HEK293 (cell line): ENCODE data around the gene SCN10A.

ENCODE experiments used
- CTCF ChIA-PET: fragments of 350-600 bp; formaldehyde crosslinking; extraction: SDS; loops from one replicate; lab custom pipeline; 2021; ENCODE audit warnings: antibody characterized with exemption; lab: Yijun Ruan, JAX
- POLR2A ChIA-PET: fragments of 300-600 bp; formaldehyde crosslinking; extraction: SDS; loops from one replicate; lab custom pipeline; 2020; ENCODE audit warnings: antibody characterized with exemption, inconsistent platforms; lab: Yijun Ruan, JAX
- H3K27ac ChIP-seq: fragments of 200-500 bp; sonication (Bioruptor generic); 2 replicates; pipeline ENCODE4 v1.5.1; 2014; ENCODE audit warnings: low read depth, low read length, control low read depth, inconsistent platforms; ENCODE audit errors: extremely low read depth
- H3K36me3 ChIP-seq, 2 experiments: fragments of 200-500 bp in 1 of 2; sonication (Bioruptor generic) in 1 of 2; 1 replicate in 1 of 2; 2 replicates in 1 of 2; pipeline ENCODE4 v1.5.1; 2014 to 2017; ENCODE audit warnings: inconsistent platforms in 2 of 2, low read length in 2 of 2; ENCODE audit not compliant: control insufficient read depth in 2 of 2, insufficient read depth in 1 of 2
- H3K4me1 ChIP-seq: fragments of 200-500 bp; sonication (Bioruptor generic); 2 replicates; pipeline ENCODE4 v1.5.1; 2014; ENCODE audit warnings: mild to moderate bottlenecking, low read length, inconsistent platforms; ENCODE audit not compliant: control insufficient read depth, insufficient read depth
- H3K4me3 ChIP-seq: 2 replicates; pipeline ENCODE4 v1.5.1; 2011; ENCODE audit warnings: low read depth, mild to moderate bottlenecking, control low read depth, low read length, moderate library complexity
- H3K9me3 ChIP-seq: fragments of 200-500 bp; sonication (Bioruptor generic); 2 replicates; pipeline ENCODE4 v1.5.1; 2014; ENCODE audit warnings: low read depth, low read length, inconsistent platforms; ENCODE audit not compliant: control insufficient read depth, insufficient read depth
- ELK4 ChIP-seq: IDR thresholded peaks from 2 replicates; pipeline ENCODE4 v1.6.1; 2011; ENCODE audit warnings: mild to moderate bottlenecking, low read depth, low read length, borderline replicate concordance
- HOXD13 ChIP-seq: sonication (generic); formaldehyde crosslinking; IDR thresholded peaks from 2 replicates; pipeline ENCODE4 v1.8.0; 2022; ENCODE audit warnings: missing genetic modification reagents, borderline replicate concordance
- KLF1 ChIP-seq: fragments of 450-650 bp; formaldehyde crosslinking; IDR thresholded peaks from 2 replicates; pipeline ENCODE4 v1.5.1; 2016; ENCODE audit warnings: missing biosample characterization, missing genetic modification characterization
- MYNN ChIP-seq: fragments of 450-650 bp; formaldehyde crosslinking; IDR thresholded peaks from 2 replicates; pipeline ENCODE4 v1.5.1; 2016; ENCODE audit warnings: missing biosample characterization, missing genetic modification characterization, borderline replicate concordance
- SETDB1 ChIP-seq: IDR thresholded peaks from one replicate; pipeline ENCODE4 v1.6.1; 2017; ENCODE audit warnings: mild to moderate bottlenecking, low read length, moderate library complexity, mixed read lengths; ENCODE audit not compliant: insufficient read length
- TCF7L2 ChIP-seq: IDR thresholded peaks from 2 replicates; pipeline ENCODE4 v1.6.1; 2011; ENCODE audit warnings: low read depth, mild to moderate bottlenecking, inconsistent platforms, low read length, moderate library complexity, borderline replicate concordance
- ZBTB44 ChIP-seq: fragments of 450-650 bp; IDR thresholded peaks from 2 replicates; pipeline ENCODE4 v1.5.1; 2018; ENCODE audit warnings: missing biosample characterization, mild to moderate bottlenecking, missing genetic modification characterization
- ZBTB8A ChIP-seq: fragments of 450-650 bp; formaldehyde crosslinking; IDR thresholded peaks from 2 replicates; pipeline ENCODE4 v1.5.1; 2016; ENCODE audit warnings: missing biosample characterization, missing genetic modification characterization
- ZNF112 ChIP-seq: fragments of 450-650 bp; formaldehyde crosslinking; IDR thresholded peaks from 2 replicates; pipeline ENCODE4 v1.5.0; 2017; ENCODE audit warnings: missing biosample characterization, missing genetic modification characterization
- ZNF169 ChIP-seq: fragments of 450-650 bp; formaldehyde crosslinking; IDR thresholded peaks from 2 replicates; pipeline ENCODE4 v1.5.1; 2016; ENCODE audit warnings: missing biosample characterization, missing genetic modification characterization
- ZNF174 ChIP-seq: fragments of 450-650 bp; formaldehyde crosslinking; IDR thresholded peaks from 2 replicates; pipeline ENCODE4 v1.5.0; 2017; ENCODE audit warnings: missing biosample characterization, mild to moderate bottlenecking, missing genetic modification characterization
- ZNF184 ChIP-seq: fragments of 450-650 bp; IDR thresholded peaks from 2 replicates; pipeline ENCODE4 v1.5.1; 2018; ENCODE audit warnings: missing biosample characterization, mild to moderate bottlenecking, missing genetic modification characterization
- ZNF214 ChIP-seq: fragments of 450-650 bp; formaldehyde crosslinking; IDR thresholded peaks from 2 replicates; pipeline ENCODE4 v1.5.1; 2017; ENCODE audit warnings: missing biosample characterization, mild to moderate bottlenecking, missing genetic modification characterization, borderline replicate concordance
- ZNF221 ChIP-seq: fragments of 450-650 bp; formaldehyde crosslinking; IDR thresholded peaks from 2 replicates; pipeline ENCODE4 v1.5.1; 2017; ENCODE audit warnings: missing biosample characterization, missing genetic modification characterization, borderline replicate concordance
- ZNF223 ChIP-seq: fragments of 450-650 bp; formaldehyde crosslinking; IDR thresholded peaks from 2 replicates; pipeline ENCODE4 v1.5.1; 2016; ENCODE audit warnings: missing biosample characterization, missing genetic modification characterization
- ZNF239 ChIP-seq: fragments of 450-650 bp; formaldehyde crosslinking; IDR thresholded peaks from 2 replicates; pipeline ENCODE4 v1.5.1; 2016; ENCODE audit warnings: missing biosample characterization, missing genetic modification characterization
- ZNF26 ChIP-seq: fragments of 450-650 bp; formaldehyde crosslinking; IDR thresholded peaks from 2 replicates; pipeline ENCODE4 v1.5.1; 2016; ENCODE audit warnings: missing biosample characterization, missing genetic modification characterization
- ZNF266 ChIP-seq: fragments of 450-650 bp; formaldehyde crosslinking; IDR thresholded peaks from 2 replicates; pipeline ENCODE4 v1.5.1; 2016; ENCODE audit warnings: missing biosample characterization, missing genetic modification characterization, low read depth
- ZNF394 ChIP-seq: fragments of 450-650 bp; formaldehyde crosslinking; IDR thresholded peaks from 2 replicates; pipeline ENCODE4 v1.5.1; 2016; ENCODE audit warnings: missing biosample characterization, missing genetic modification characterization, mild to moderate bottlenecking, moderate library complexity, borderline replicate concordance
- ZNF48 ChIP-seq: fragments of 450-650 bp; formaldehyde crosslinking; IDR thresholded peaks from 2 replicates; pipeline ENCODE4 v1.5.1; 2016; ENCODE audit warnings: missing biosample characterization, missing genetic modification characterization
- ZNF513 ChIP-seq: fragments of 450-650 bp; IDR thresholded peaks from 2 replicates; pipeline ENCODE4 v1.5.1; 2018; ENCODE audit warnings: missing biosample characterization, missing genetic modification characterization
- ZNF560 ChIP-seq: fragments of 450-650 bp; formaldehyde crosslinking; IDR thresholded peaks from 2 replicates; pipeline ENCODE4 v1.5.1; 2017; ENCODE audit warnings: missing biosample characterization, missing genetic modification characterization, borderline replicate concordance
- ZNF610 ChIP-seq: fragments of 450-650 bp; formaldehyde crosslinking; IDR thresholded peaks from 2 replicates; pipeline ENCODE4 v1.5.1; 2016; ENCODE audit warnings: missing biosample characterization, missing genetic modification characterization, borderline replicate concordance
- ZNF645 ChIP-seq: fragments of 450-650 bp; formaldehyde crosslinking; IDR thresholded peaks from 2 replicates; pipeline ENCODE4; 2016; ENCODE audit warnings: missing biosample characterization, missing genetic modification characterization
- ZNF777 ChIP-seq: fragments of 450-650 bp; formaldehyde crosslinking; IDR thresholded peaks from 2 replicates; pipeline ENCODE4 v1.5.1; 2017; ENCODE audit warnings: missing biosample characterization, missing genetic modification characterization, borderline replicate concordance
- ZNF785 ChIP-seq: fragments of 450-650 bp; formaldehyde crosslinking; IDR thresholded peaks from 2 replicates; pipeline ENCODE4 v1.5.1; 2016; ENCODE audit warnings: missing biosample characterization, missing genetic modification characterization

Gene SCN10A

GRCh38 chr3:38800511-38800910 is 15.5 kb downstream of the SCN10A start (continued):
- no peak for TF ChIP-seq ELK4
- TF ChIP-seq ZNF239 (tag by site-specific recombination), result no peak
- TF ChIP-seq ZNF785 (tag by site-specific recombination), result no peak
- TF ChIP-seq ZNF112 (tag by site-specific recombination), result no peak
- TF ChIP-seq ZNF777 (tag by site-specific recombination), result no peak
- no peak for TF ChIP-seq ZNF266 (tag by site-specific recombination)
- TF ChIP-seq ZNF214 (tag by site-specific recombination), result no peak
- no peak for TF ChIP-seq ZNF394
- no peak for TF ChIP-seq ZBTB8A

GRCh38 chr3:38793721-38794120 is 22.3 kb downstream of the SCN10A start:
- Histone ChIP-seq H3K27ac (no peak overlapping the region), H3K4me3 (no peak overlapping the region), H3K36me3 (no peaks in the 10 kb centered on the region), H3K4me1 (no peaks in the 10 kb centered on the region), H3K9me3 (no peaks in the 10 kb centered on the region)
- ChIA-PET POLR2A (no interaction called here), CTCF (no interaction called here)
- TF ChIP-seq KLF1 (no peak), ZNF26 (tag by site-specific recombination) (no peak), HOXD13 (CRISPR knock-in tag) (no peak), ZNF174 (no peak), ZNF645 (tag by site-specific recombination) (no peak), ZBTB44 (tag by site-specific recombination) (no peak), MYNN (tag by site-specific recombination) (no peak), ZNF221 (no peak), ZNF560 (tag by site-specific recombination) (no peak)

- H3K4me3 ChIP-seq, result no peak overlapping the region
- TF ChIP-seq ZNF223 (tag by site-specific recombination) (no peak), ZNF48 (no peak), ZNF513 (tag by site-specific recombination) (no peak), SETDB1 (no peak), ZNF169 (tag by site-specific recombination) (no peak), TCF7L2 (no peak), ZNF610 (no peak), ZNF184 (no peak)
- H3K27ac ChIP-seq, result no peak overlapping the region
- H3K4me1 ChIP-seq, result no peaks in the 10 kb centered on the region
- CTCF ChIA-PET, result no interaction called here
- POLR2A ChIA-PET, result no interaction called here
- no peaks in the 10 kb centered on the region for H3K36me3 ChIP-seq
- no peaks in the 10 kb centered on the region for H3K9me3 ChIP-seq
Observed at GRCh38 chr3:38792983-38793382, 23.0 kb downstream of the SCN10A start.
